ENCODE measurements around the gene TMEM156. TPM values are rescaled to one million over a fixed set of nuclear protein-coding genes. Genes with fewer than 3 reads are reported as not detected.
"Not testable (repeated sequence)": the region's sequence is repeated elsewhere in the genome, so short reads cannot be mapped to it uniquely, and the experiment has no call there.

TMEM156 gene
- total RNA-seq, 4 donors from 2014 or later, result not detected

GRCh38 chr4:39037491-39037825 lies 5.2 kb upstream of the TMEM156 start:
- Histone ChIP-seq H3K9me3 (no peaks in the 10 kb centered on the region), H3K4me3 (no peak overlapping the region), H3K4me1 (no peaks in the 10 kb centered on the region), H3K27ac (no peak overlapping the region), H3K27me3 (no peaks in the 10 kb centered on the region), H3K36me3 (no peaks in the 10 kb centered on the region)
- DNase-seq, result no peak
- TF ChIP-seq, protein P1, sequence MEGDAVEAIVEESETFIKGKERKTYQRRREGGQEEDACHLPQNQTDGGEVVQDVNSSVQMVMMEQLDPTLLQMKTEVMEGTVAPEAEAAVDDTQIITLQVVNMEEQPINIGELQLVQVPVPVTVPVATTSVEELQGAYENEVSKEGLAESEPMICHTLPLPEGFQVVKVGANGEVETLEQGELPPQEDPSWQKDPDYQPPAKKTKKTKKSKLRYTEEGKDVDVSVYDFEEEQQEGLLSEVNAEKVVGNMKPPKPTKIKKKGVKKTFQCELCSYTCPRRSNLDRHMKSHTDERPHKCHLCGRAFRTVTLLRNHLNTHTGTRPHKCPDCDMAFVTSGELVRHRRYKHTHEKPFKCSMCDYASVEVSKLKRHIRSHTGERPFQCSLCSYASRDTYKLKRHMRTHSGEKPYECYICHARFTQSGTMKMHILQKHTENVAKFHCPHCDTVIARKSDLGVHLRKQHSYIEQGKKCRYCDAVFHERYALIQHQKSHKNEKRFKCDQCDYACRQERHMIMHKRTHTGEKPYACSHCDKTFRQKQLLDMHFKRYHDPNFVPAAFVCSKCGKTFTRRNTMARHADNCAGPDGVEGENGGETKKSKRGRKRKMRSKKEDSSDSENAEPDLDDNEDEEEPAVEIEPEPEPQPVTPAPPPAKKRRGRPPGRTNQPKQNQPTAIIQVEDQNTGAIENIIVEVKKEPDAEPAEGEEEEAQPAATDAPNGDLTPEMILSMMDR (IDR thresholded peaks at IDR 0.05 in 4 of 5, conservative IDR thresholded peaks at IDR 0.05 in 1 of 5), result no peak
- in situ Hi-C loops (cut with MboI; ENCODE audit: low sequenced_read_pairs in 4 of 4), result no loop called here
- intact Hi-C loops (cut with DNase I; ENCODE audit: low total_unique reads), result no loop called here
- ATAC-seq, result no peak

GRCh38 chr4:39036172-39036571 lies 4.0 kb upstream of the TMEM156 start:
- intact Hi-C loops (cut with DNase I; ENCODE audit: low total_unique reads), result no loop called here
- no peak overlapping the region for H3K27ac ChIP-seq
- DNase-seq (no peak), ATAC-seq (no peak)
- TF ChIP-seq, protein P1 (IDR thresholded peaks at IDR 0.05 in 4 of 5, conservative IDR thresholded peaks at IDR 0.05 in 1 of 5), result no peak
- TF ChIP-seq POLR2A (IDR thresholded peaks at IDR 0.05), result no peak
- H3K36me3 ChIP-seq, result no peaks in the 10 kb centered on the region
- no peak overlapping the region for H3K4me3 ChIP-seq
- in situ Hi-C loops (cut with MboI; ENCODE audit: low sequenced_read_pairs in 4 of 4), result no loop called here
- no peaks in the 10 kb centered on the region for H3K9me3 ChIP-seq
- no peaks in the 10 kb centered on the region for H3K27me3 ChIP-seq
- no peaks in the 10 kb centered on the region for H3K4me1 ChIP-seq

- H3K27me3 ChIP-seq; H3K4me1 ChIP-seq; H3K27ac ChIP-seq; H3K4me3 ChIP-seq; intact Hi-C loops (cut with DNase I; ENCODE audit: low total_unique reads); H3K9me3 ChIP-seq; H3K36me3 ChIP-seq; in situ Hi-C loops (cut with MboI; ENCODE audit: low sequenced_read_pairs in 4 of 4); ATAC-seq; DNase-seq: not testable (repeated sequence)
These were observed 604 bp downstream of the TMEM156 start for GRCh38 chr4:39031590-39032020.

- intact Hi-C loops (cut with DNase I; ENCODE audit: low total_unique reads) (no loop called here), in situ Hi-C loops (cut with MboI; ENCODE audit: low sequenced_read_pairs in 4 of 4) (no loop called here)
- H3K9me3 ChIP-seq, result no peaks in the 10 kb centered on the region
- H3K27ac ChIP-seq, result no peak overlapping the region
- no peaks in the 10 kb centered on the region for H3K27me3 ChIP-seq
- ATAC-seq (no peak), DNase-seq (no peak)
- no peaks in the 10 kb centered on the region for H3K36me3 ChIP-seq
- no peak overlapping the region for H3K4me3 ChIP-seq
- no peaks in the 10 kb centered on the region for H3K4me1 ChIP-seq
- TF ChIP-seq, protein P1 (IDR thresholded peaks at IDR 0.05 in 4 of 5, conservative IDR thresholded peaks at IDR 0.05 in 1 of 5), result no peak
- no peak for TF ChIP-seq POLR2A (IDR thresholded peaks at IDR 0.05)
These were observed 1.5 kb downstream of the TMEM156 start for GRCh38 chr4:39030725-39031124.

GRCh38 chr4:39029752-39030694 lies 2.2 kb downstream of the TMEM156 start:
- Histone ChIP-seq H3K27ac (no peak overlapping the region), H3K9me3 (no peaks in the 10 kb centered on the region), H3K4me3 (no peak overlapping the region), H3K36me3 (no peaks in the 10 kb centered on the region), H3K27me3 (no peaks in the 10 kb centered on the region), H3K4me1 (no peaks in the 10 kb centered on the region)
- no peak for TF ChIP-seq POLR2A (IDR thresholded peaks at IDR 0.05)
- TF ChIP-seq, protein P1 (IDR thresholded peaks at IDR 0.05 in 4 of 5, conservative IDR thresholded peaks at IDR 0.05 in 1 of 5), result no peak
- in situ Hi-C loops (cut with MboI; ENCODE audit: low sequenced_read_pairs in 4 of 4) (no loop called here), intact Hi-C loops (cut with DNase I; ENCODE audit: low total_unique reads) (no loop called here)
- no peak for ATAC-seq
- no peak for DNase-seq

Measured in gastrocnemius medialis (tissue), 4 donors.